SIG-M5 treated with dmso at 0.1 percent for 504 hours (cell line): ENCODE data around the gene CAPN6.

Experiments used
- DNase-seq: peaks from one replicate; lab custom pipeline; 2025; ENCODE audit not compliant: unreplicated experiment; lab: John Stamatoyannopoulos, UW

CAPN6 gene

DNA sequence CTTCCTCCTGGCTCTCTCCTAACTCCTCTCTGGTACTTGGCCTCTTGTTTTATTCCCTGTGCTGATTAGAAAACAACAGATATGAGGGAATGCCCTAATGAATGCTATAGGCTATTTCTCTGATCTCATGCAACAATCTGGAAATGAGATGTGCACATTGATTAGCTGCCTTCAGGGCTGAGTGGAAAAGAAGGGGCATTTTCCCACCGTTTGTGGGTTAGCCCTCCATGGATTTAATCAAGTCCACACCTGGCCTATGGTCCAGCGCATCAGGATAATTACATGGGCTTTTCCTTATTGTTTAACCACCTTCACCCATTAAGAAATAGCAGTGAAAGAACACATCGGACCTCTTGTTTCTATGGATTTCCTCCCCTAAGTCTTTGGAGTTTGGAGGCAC is 70.0 kb downstream of the CAPN6 start:
- DNase-seq, result no peak

DNA sequence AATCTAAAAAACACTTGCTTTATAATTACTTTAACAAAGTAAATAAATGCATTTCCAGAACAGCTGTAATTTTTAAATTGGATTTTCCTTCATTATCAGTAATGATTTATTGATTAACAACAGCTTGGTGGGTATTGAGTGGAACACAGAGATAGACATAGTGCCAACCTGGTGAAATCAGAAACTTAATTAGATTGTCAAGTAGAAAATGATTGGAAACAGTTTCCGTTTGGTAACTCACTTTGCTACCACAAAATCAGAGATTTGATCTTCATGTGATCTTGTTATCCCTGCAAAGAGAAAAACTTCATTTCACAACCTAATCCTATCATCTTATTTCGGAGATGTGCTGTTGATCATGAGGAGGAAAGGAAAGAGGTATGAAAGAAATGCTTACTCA is 70.8 kb downstream of the CAPN6 start:
- no peak for DNase-seq
